Measurements from ENCODE around the gene ST6GALNAC1.

GRCh38 chr17:76578376-76578775 lies 65.2 kb downstream of the ST6GALNAC1 start:
- TF ChIP-seq, protein P1, sequence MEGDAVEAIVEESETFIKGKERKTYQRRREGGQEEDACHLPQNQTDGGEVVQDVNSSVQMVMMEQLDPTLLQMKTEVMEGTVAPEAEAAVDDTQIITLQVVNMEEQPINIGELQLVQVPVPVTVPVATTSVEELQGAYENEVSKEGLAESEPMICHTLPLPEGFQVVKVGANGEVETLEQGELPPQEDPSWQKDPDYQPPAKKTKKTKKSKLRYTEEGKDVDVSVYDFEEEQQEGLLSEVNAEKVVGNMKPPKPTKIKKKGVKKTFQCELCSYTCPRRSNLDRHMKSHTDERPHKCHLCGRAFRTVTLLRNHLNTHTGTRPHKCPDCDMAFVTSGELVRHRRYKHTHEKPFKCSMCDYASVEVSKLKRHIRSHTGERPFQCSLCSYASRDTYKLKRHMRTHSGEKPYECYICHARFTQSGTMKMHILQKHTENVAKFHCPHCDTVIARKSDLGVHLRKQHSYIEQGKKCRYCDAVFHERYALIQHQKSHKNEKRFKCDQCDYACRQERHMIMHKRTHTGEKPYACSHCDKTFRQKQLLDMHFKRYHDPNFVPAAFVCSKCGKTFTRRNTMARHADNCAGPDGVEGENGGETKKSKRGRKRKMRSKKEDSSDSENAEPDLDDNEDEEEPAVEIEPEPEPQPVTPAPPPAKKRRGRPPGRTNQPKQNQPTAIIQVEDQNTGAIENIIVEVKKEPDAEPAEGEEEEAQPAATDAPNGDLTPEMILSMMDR (IDR thresholded peaks at IDR 0.05; ENCODE audit: extremely low read depth in 1 of 2, insufficient read depth in 1 of 2, low read depth in 1 of 2, low read length in 2 of 2), result no peak
- TF ChIP-seq POLR2AphosphoS5 (IDR thresholded peaks at IDR 0.05; ENCODE audit: insufficient read depth, low read depth, low read length) (no peak), JUN (IDR thresholded peaks at IDR 0.05; ENCODE audit: borderline replicate concordance, insufficient read depth, insufficient read length, low read depth) (no peak), EZH2 (IDR thresholded peaks at IDR 0.05; ENCODE audit: borderline replicate concordance, low read depth, low read length, severe bottlenecking) (no peak), POLR2A (IDR thresholded peaks at IDR 0.05; ENCODE audit: low read depth, low read length) (no peak), MYC (IDR thresholded peaks at IDR 0.05; ENCODE audit: low read depth, low read length) (no peak), MAX (IDR thresholded peaks at IDR 0.05; ENCODE audit: insufficient read depth, insufficient read length) (no peak), FOS (IDR thresholded peaks at IDR 0.05; ENCODE audit: borderline replicate concordance, insufficient read depth, low read length) (no peak)

All from endothelial cell of umbilical vein (primary cell).